AG08395 (cell line): ENCODE data around the gene CHML.

Experiments
- DNase-seq: peaks from one replicate; pipeline ENCODE4 v3.0.0; 2012; ENCODE audit warnings: mixed read lengths, low spot score

Gene CHML

GRCh38 chr1:241590719-241591118, 49.5 kb downstream of the CHML start:
- no peak for DNase-seq
